HCT116 (cell line): ENCODE measurements around the gene MID1IP1. TPM values are rescaled to one million over a fixed set of nuclear protein-coding genes. Genes with fewer than 3 reads are reported as not detected.
A peak's percentile ranks its signal among the peaks of the same experiment; 100 is the strongest.

ENCODE experiments used
- ATAC-seq: fragments of 200-7000 bp; cut with Tn5 transposase; 2 replicates; pipeline ENCODE4 v1.9.1; 2020; ENCODE audit warnings: mild to moderate bottlenecking, moderate library complexity
- BruUV-seq: library from RNA; stranded (reverse); fragments of 400-500 nt; replicated peaks from 2 replicates; lab custom pipeline; 2021; lab: Mats Ljungman, UMichigan
- CTCF ChIA-PET: fragments of 300-600 bp; sonication (Branson Sonifier 250); formaldehyde crosslinking; loops from one replicate; lab custom pipeline; 2021; ENCODE audit warnings: antibody characterized with exemption; lab: Charles Lee
- POLR2A ChIA-PET: fragments of 300-600, 350-600 bp; sonication (Branson Sonifier 250); formaldehyde crosslinking; loops from one replicate; lab custom pipeline; 2021; ENCODE audit warnings: antibody characterized with exemption; lab: Charles Lee
- RAD21 ChIA-PET, 2 experiments: fragments of 300-600 bp; sonication (Branson Sonifier 250); formaldehyde crosslinking; loops; one replicate each; lab custom pipeline; 2023; ENCODE audit warnings: low total read pairs in 2 of 2; ENCODE audit not compliant: uncharacterized antibody in 2 of 2, unreplicated experiment in 2 of 2, low non-redundant PET in 1 of 2; lab: Charles Lee
- DNase-seq: peaks from one replicate; pipeline ENCODE4 v3.0.0-alpha.2; 2010; ENCODE audit warnings: low read depth, low spot score
- H2AFZ ChIP-seq: fragments of 200-600 bp; shearing (Covaris generic), sonication (generic); 2 replicates; pipeline ENCODE4 v1.6.1; 2017; ENCODE audit warnings: low read depth, mixed run types, mixed read lengths, antibody characterized with exemption, low read length; ENCODE audit not compliant: poor library complexity, severe bottlenecking
- H3K27ac ChIP-seq: 2 replicates; pipeline ENCODE4 v1.5.1; 2012; ENCODE audit warnings: low read depth, low read length
- H3K27me3 ChIP-seq: fragments of 200-600 bp; sonication (generic); 2 replicates; pipeline ENCODE4 v1.6.1; 2016; ENCODE audit warnings: mixed run types, low read length, mixed read lengths; ENCODE audit not compliant: insufficient read depth
- H3K36me3 ChIP-seq, 2 experiments: fragments of 200-500 bp in 1 of 2; fragments of 200-600 bp in 1 of 2; sonication (Bioruptor generic) in 1 of 2; sonication (generic) in 1 of 2; 2 replicates each; pipeline versions ENCODE4 v1.5.1 to v1.6.1; 2014 to 2016; ENCODE audit warnings: low read length in 2 of 2, inconsistent platforms in 1 of 2, mixed read lengths in 1 of 2, mixed run types in 1 of 2; ENCODE audit not compliant: insufficient read depth in 2 of 2, control insufficient read depth in 1 of 2
- H3K4me1 ChIP-seq, 2 experiments: fragments of 200-600 bp in 1 of 2; sonication (generic) in 1 of 2; 2 replicates each; pipeline versions ENCODE4 v1.5.1 to v1.6.1; 2012 to 2017; ENCODE audit warnings: low read length in 2 of 2, inconsistent platforms in 1 of 2, mild to moderate bottlenecking in 1 of 2, mixed read lengths in 1 of 2, mixed run types in 1 of 2, moderate library complexity in 1 of 2; ENCODE audit not compliant: insufficient read depth in 2 of 2, control insufficient read depth in 1 of 2
- H3K4me2 ChIP-seq: fragments of 200-600 bp; sonication (generic); 2 replicates; pipeline ENCODE4 v1.6.1; 2017; ENCODE audit warnings: mixed run types, low read length, mixed read lengths
- H3K4me3 ChIP-seq, 2 experiments: fragments of 200-600 bp in 1 of 2; sonication (generic) in 1 of 2; replicated peaks in 1 of 2; 2 replicates each; pipeline ENCODE4 v1.5.1; 2011 to 2016; ENCODE audit warnings: low read length in 2 of 2, control low read depth in 1 of 2, low read depth in 1 of 2, mild to moderate bottlenecking in 1 of 2, mixed read lengths in 1 of 2, mixed run types in 1 of 2
- H3K79me2 ChIP-seq: fragments of 200-600 bp; sonication (generic); 2 replicates; pipeline ENCODE4 v1.6.1; 2017; ENCODE audit warnings: mild to moderate bottlenecking, mixed run types, low read length, moderate library complexity, mixed read lengths; ENCODE audit not compliant: insufficient read depth
- H3K9ac ChIP-seq: fragments of 200-600 bp; sonication (generic); 2 replicates; pipeline ENCODE4 v1.6.1; 2016; ENCODE audit warnings: low read length, mixed read lengths
- H3K9me2 ChIP-seq: fragments of 200-600 bp; sonication (generic), shearing (Covaris generic); 2 replicates; pipeline ENCODE4 v1.6.1; 2017; ENCODE audit warnings: mixed run types, mild to moderate bottlenecking, moderate library complexity; ENCODE audit not compliant: insufficient read depth
- H3K9me3 ChIP-seq, 2 experiments: fragments of 200-500 bp in 1 of 2; fragments of 200-600 bp in 1 of 2; sonication (Bioruptor generic) in 1 of 2; sonication (generic) in 1 of 2; 2 replicates each; pipeline ENCODE4 v1.6.1; 2014 to 2017; ENCODE audit warnings: low read length in 2 of 2, mixed read lengths in 2 of 2, inconsistent platforms in 1 of 2, low read depth in 1 of 2, mild to moderate bottlenecking in 1 of 2, mixed run types in 1 of 2, moderate library complexity in 1 of 2; ENCODE audit not compliant: control insufficient read depth in 1 of 2, insufficient read depth in 1 of 2
- H4K20me1 ChIP-seq: fragments of 200-600 bp; sonication (generic), shearing (Covaris generic); 2 replicates; pipeline ENCODE4 v1.6.1; 2017; ENCODE audit warnings: mixed run types, mild to moderate bottlenecking, moderate library complexity; ENCODE audit not compliant: insufficient read depth
- CBX3 ChIP-seq: IDR thresholded peaks from 2 replicates; pipeline ENCODE4 v1.6.1; 2012; ENCODE audit warnings: low read depth
- ELF1 ChIP-seq: IDR thresholded peaks from 2 replicates; pipeline ENCODE4 v1.6.1; 2012; ENCODE audit warnings: low read depth, borderline replicate concordance
- FOSL1 ChIP-seq: IDR thresholded peaks from 2 replicates; pipeline ENCODE4 v1.6.1; 2012; ENCODE audit warnings: low read depth
- POLR2AphosphoS5 ChIP-seq: IDR thresholded peaks from 2 replicates; pipeline ENCODE4 v1.6.1; 2011; ENCODE audit warnings: mild to moderate bottlenecking, low read depth, low read length, moderate library complexity
- SP1 ChIP-seq: IDR thresholded peaks from 2 replicates; pipeline ENCODE4 v1.6.1; 2012; ENCODE audit warnings: low read depth
- TCF7L2 ChIP-seq: IDR thresholded peaks from 2 replicates; pipeline ENCODE4 v1.7.0; 2011; ENCODE audit warnings: borderline replicate concordance, inconsistent platforms; ENCODE audit not compliant: insufficient read depth, insufficient read length; ENCODE audit errors: extremely low read depth
- ZFX ChIP-seq: fragments of 450-650 bp; IDR thresholded peaks from 2 replicates; pipeline ENCODE4 v1.6.1; 2017
- ZNF274 ChIP-seq: fragments of 200-500 bp; sonication (Bioruptor generic); IDR thresholded peaks from 2 replicates; pipeline ENCODE4 v1.6.1; 2014; ENCODE audit warnings: mild to moderate bottlenecking, low read depth, low read length, inconsistent platforms
- intact Hi-C: fragments of 100-400 bp; cut with micrococcal nuclease; formaldehyde crosslinking; loops from 2 replicates; pipeline ENCODE4 v1.10.0; 2022
- total RNA-seq: library from RNA; stranded (reverse); gene quantifications from one replicate; pipeline ENCODE4 v1.2.1, GENCODE V29; 2021; ENCODE audit not compliant: unreplicated experiment
- TF ChIP-seq, protein P1 (sequence below): IDR thresholded peaks from 2 replicates; pipeline ENCODE4 v1.6.1; 2012

Gene MID1IP1
- total RNA-seq, 1 experiment from 2014 or later: 109 TPM

- Histone ChIP-seq H3K79me2 (peaks cover 46% of the 10 kb centered on the region), H3K9me3 (no peaks in the 10 kb centered on the region), H3K27ac (peak overlapping the region; percentile 98), H2AFZ (no peak overlapping the region), H3K4me2 (peak overlapping the region; percentile 84), H3K36me3 (peaks cover 0 to 5% of the 10 kb centered on the region in 2 experiments; a peak in 1 of 4 replicates), H4K20me1 (no peaks in the 10 kb centered on the region), H3K4me1 (peaks cover 15 to 43% of the 10 kb centered on the region in 2 experiments), H3K9me2 (no peaks in the 10 kb centered on the region), H3K9ac (peak overlapping the region; percentile 91), H3K4me3 (peak overlapping the region; percentile 64 to 77), H3K27me3 (no peaks in the 10 kb centered on the region)
- intact Hi-C loops: loop anchor here (10.0 kb wide), 1 partner anchor 1371 kb away; no protein-coding TSS in a partner anchor
- ATAC-seq: peak; percentile 84
- DNase-seq: peak; percentile 77
- BruUV-seq: no TSS peak
- ChIA-PET RAD21 (no interaction called here), CTCF (no interaction called here), POLR2A (interaction anchor here (0.6 to 1.1 kb wide), 3 partner anchors 8 to 90 kb away, joined by 3 to 6 read pairs (median 3); no protein-coding TSS in a partner anchor)
- TF ChIP-seq TCF7L2: peak; percentile 88
- no peak for TF ChIP-seq FOSL1
- TF ChIP-seq SP1: no peak
- TF ChIP-seq ELF1: no peak
- TF ChIP-seq, protein P1, sequence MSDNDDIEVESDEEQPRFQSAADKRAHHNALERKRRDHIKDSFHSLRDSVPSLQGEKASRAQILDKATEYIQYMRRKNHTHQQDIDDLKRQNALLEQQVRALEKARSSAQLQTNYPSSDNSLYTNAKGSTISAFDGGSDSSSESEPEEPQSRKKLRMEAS: no peak
- TF ChIP-seq CBX3: no peak
- TF ChIP-seq POLR2AphosphoS5: peak; percentile 82
- TF ChIP-seq ZFX: peak; percentile 19; the same call in 1 of the 2 replicates
- TF ChIP-seq ZNF274: no peak
Observed at GRCh38 chrX:38803588-38804431, 2.6 kb downstream of the MID1IP1 start.
